Measurements from ENCODE around the gene SPINT2.
A peak's percentile ranks its signal among the peaks of the same experiment; 100 is the strongest.

The SPINT2 gene

GRCh38 chr19:38303517-38304351, 39.4 kb downstream of the SPINT2 start, which contains the start of gene C19orf33:
Gene C19orf33, plus strand, starts transcription at chr19:38304251. Its CDS starts 11 bp downstream, at chr19:38304262.
- DNase-seq: no peak

GRCh38 chr19:38304352-38304865, 40.0 kb downstream of the SPINT2 start:
- DNase-seq: no peak

GRCh38 chr19:38304866-38305429, 40.6 kb downstream of the SPINT2 start:
- no peak for DNase-seq

GRCh38 chr19:38306236-38306635, 41.9 kb downstream of the SPINT2 start:
- no peak for DNase-seq

GRCh38 chr19:38307076-38307475, 42.7 kb downstream of the SPINT2 start:
- DNase-seq: no peak

GRCh38 chr19:38307597-38307996, 43.2 kb downstream of the SPINT2 start:
- no peak for DNase-seq

- no peak for DNase-seq
These were observed 43.8 kb downstream of the SPINT2 start for GRCh38 chr19:38308006-38308766.

GRCh38 chr19:38308926-38309614, 44.7 kb downstream of the SPINT2 start:
- DNase-seq: no peak

- DNase-seq: no peak
These were observed 45.4 kb downstream of the SPINT2 start for GRCh38 chr19:38309615-38310278.

- no peak for DNase-seq
These were observed 45.9 kb downstream of the SPINT2 start for GRCh38 chr19:38310279-38310670.

- DNase-seq: no peak
These were observed 46.6 kb downstream of the SPINT2 start for GRCh38 chr19:38310986-38311385.

- DNase-seq: peak; percentile 96
These were observed 51.5 kb downstream of the SPINT2 start, which contains the start of gene YIF1B for GRCh38 chr19:38315657-38316476. Gene YIF1B, minus strand, starts transcription at chr19:38315947. Its CDS starts 30 bp downstream, at chr19:38315917.

- DNase-seq: no peak
These were observed 52.2 kb downstream of the SPINT2 start for GRCh38 chr19:38316477-38317067.

GRCh38 chr19:38317104-38317612, 52.8 kb downstream of the SPINT2 start:
- no peak for DNase-seq

- no peak for DNase-seq
These were observed 54.3 kb downstream of the SPINT2 start for GRCh38 chr19:38318660-38319059.

- DNase-seq: peak; percentile 6
These were observed 55.3 kb downstream of the SPINT2 start, which contains the start of gene KCNK6 for GRCh38 chr19:38319421-38320258. Gene KCNK6, plus strand, starts transcription at chr19:38319845. Its CDS starts 106 bp downstream, at chr19:38319951.

GRCh38 chr19:38320969-38321339, 56.6 kb downstream of the SPINT2 start:
- no peak for DNase-seq

- no peak for DNase-seq
These were observed 57.3 kb downstream of the SPINT2 start for GRCh38 chr19:38321646-38322196.

- DNase-seq: no peak
These were observed 58.9 kb downstream of the SPINT2 start for GRCh38 chr19:38323291-38323690.

Data from midbrain (tissue), 1 donor.